GM23338 (cell line): ENCODE data around the gene ARMC9. TPM values are rescaled to one million over a fixed set of nuclear protein-coding genes. Genes with fewer than 3 reads are reported as not detected.

Experiments used
- ATAC-seq: fragments of 200-7000 bp; cut with Tn5 transposase; 3 replicates; pipeline ENCODE4 v1.9.1; 2020
- DNase-seq: peaks from one replicate; pipeline ENCODE4 v3.0.0-alpha.2; 2015; ENCODE audit warnings: low spot score
- H2AFZ ChIP-seq: fragments of 200-600 bp; sonication (generic); 2 replicates; pipeline ENCODE4 v1.8.0; 2016; ENCODE audit warnings: antibody characterized with exemption, mild to moderate bottlenecking, moderate library complexity
- H3F3A ChIP-seq: fragments of 200-600 bp; sonication (generic); replicated peaks from 2 replicates; pipeline ENCODE4 v1.8.0; 2017; ENCODE audit warnings: antibody characterized with exemption, mixed run types, low read depth
- H3K27ac ChIP-seq: fragments of 200-600 bp; sonication (generic); 2 replicates; pipeline ENCODE4 v1.6.1; 2016; ENCODE audit warnings: low read depth
- H3K27me3 ChIP-seq: fragments of 200-600 bp; sonication (generic); 2 replicates; pipeline ENCODE4 v1.8.0; 2016; ENCODE audit warnings: mild to moderate bottlenecking, mixed run types, moderate library complexity; ENCODE audit not compliant: insufficient read depth
- H3K36me3 ChIP-seq: fragments of 200-600 bp; sonication (generic); 2 replicates; pipeline ENCODE4 v1.8.0; 2016; ENCODE audit warnings: mild to moderate bottlenecking; ENCODE audit not compliant: insufficient read depth
- H3K4me1 ChIP-seq: fragments of 200-600 bp; sonication (generic); 2 replicates; pipeline ENCODE4 v1.8.0; 2016; ENCODE audit warnings: mild to moderate bottlenecking, moderate library complexity; ENCODE audit not compliant: insufficient read depth
- H3K4me2 ChIP-seq: fragments of 200-600 bp; sonication (generic); 2 replicates; pipeline ENCODE4 v1.7.1; 2017; ENCODE audit warnings: mixed run types
- H3K4me3 ChIP-seq: fragments of 200-600 bp; sonication (generic); 2 replicates; pipeline ENCODE4 v1.6.1; 2016; ENCODE audit warnings: mixed run types
- H3K79me2 ChIP-seq: fragments of 200-600 bp; sonication (generic); replicated peaks from 2 replicates; pipeline ENCODE4 v1.8.0; 2017; ENCODE audit warnings: mild to moderate bottlenecking; ENCODE audit not compliant: insufficient read depth
- H3K9me2 ChIP-seq: fragments of 200-600 bp; sonication (generic); 2 replicates; pipeline ENCODE4 v1.8.0; 2017; ENCODE audit not compliant: insufficient read depth
- H4K20me1 ChIP-seq: fragments of 200-600 bp; sonication (generic); replicated peaks from 2 replicates; pipeline ENCODE4 v1.8.0; 2017; ENCODE audit warnings: mild to moderate bottlenecking; ENCODE audit not compliant: insufficient read depth
- H3K27ac Mint-ChIP-seq: 2 replicates; pipeline ENCODE4 v1.8.0; 2020; ENCODE audit warnings: inconsistent platforms, mild to moderate bottlenecking, moderate library complexity, mixed read lengths
- H3K27me3 Mint-ChIP-seq: 3 replicates; pipeline ENCODE4 v1.8.0; 2022; ENCODE audit warnings: low read depth, mild to moderate bottlenecking, moderate library complexity, mixed read lengths, inconsistent platforms; ENCODE audit not compliant: insufficient read depth, poor library complexity
- H3K36me3 Mint-ChIP-seq: 3 replicates; pipeline ENCODE4 v1.8.0; 2021; ENCODE audit warnings: low read depth, mild to moderate bottlenecking, inconsistent platforms, moderate library complexity, mixed read lengths
- H3K4me1 Mint-ChIP-seq: 3 replicates; pipeline ENCODE4 v1.8.0; 2020; ENCODE audit warnings: mild to moderate bottlenecking, inconsistent platforms, mixed read lengths
- H3K4me3 Mint-ChIP-seq: 3 replicates; pipeline ENCODE4 v1.8.0; 2021; ENCODE audit warnings: moderate library complexity, mild to moderate bottlenecking, inconsistent platforms, mixed read lengths
- H3K9me3 Mint-ChIP-seq: 3 replicates; pipeline ENCODE4 v1.8.0; 2020; ENCODE audit warnings: moderate library complexity, mild to moderate bottlenecking, inconsistent platforms, mixed read lengths
- EZH2 ChIP-seq: fragments of 200-600 bp; sonication (generic); IDR thresholded peaks from one replicate; pipeline ENCODE4 v1.8.0; 2017; ENCODE audit warnings: antibody characterized with exemption, mild to moderate bottlenecking, low read depth; ENCODE audit not compliant: unreplicated experiment
- EZH2phosphoT487 ChIP-seq: fragments of 200-600 bp; sonication (generic); IDR thresholded peaks from one replicate; pipeline ENCODE4 v1.8.1; 2018; ENCODE audit warnings: antibody characterized with exemption; ENCODE audit not compliant: unreplicated experiment
- NANOG ChIP-seq: IDR thresholded peaks from 2 replicates; pipeline ENCODE4 v1.6.1; 2016; ENCODE audit warnings: antibody characterized with exemption, borderline replicate concordance
- STAT1 ChIP-seq: IDR thresholded peaks from one replicate; pipeline ENCODE4 v1.6.1; 2016; ENCODE audit warnings: antibody characterized with exemption; ENCODE audit not compliant: unreplicated experiment
- ZNF114 ChIP-seq: fragments of 250-450 bp; sonication (Bioruptor Pico); IDR thresholded peaks from 2 replicates; pipeline ENCODE4 v1.5.0; 2020; ENCODE audit warnings: mild to moderate bottlenecking, moderate library complexity
- ZNF331 ChIP-seq: fragments of 250-450 bp; sonication (Bioruptor Pico); IDR thresholded peaks from 2 replicates; pipeline ENCODE4 v1.5.0; 2020; ENCODE audit warnings: low read depth, mild to moderate bottlenecking, moderate library complexity
- polyA plus RNA-seq: library from polyadenylated mRNA; unstranded; fragments of >200 nt; fragmentation: Nextera tagmentation; extraction: Ambion mirVana; gene quantifications from 2 replicates; pipeline ENCODE4 v1.2.1, GENCODE V29; 2016
- total RNA-seq: library from RNA; depleted of rRNA; stranded (reverse); fragments of >200 nt; shearing (Covaris generic); gene quantifications from 2 replicates; pipeline ENCODE4 v1.2.3, GENCODE V29; 2014
- TF ChIP-seq, protein P1 (sequence below): IDR thresholded peaks from one replicate; pipeline ENCODE4 v1.6.1; 2018; ENCODE audit warnings: antibody characterized with exemption; ENCODE audit not compliant: unreplicated experiment
- TF ChIP-seq, protein P2 (sequence below): fragments of 250-450 bp; sonication (Bioruptor Pico); IDR thresholded peaks from 2 replicates; pipeline ENCODE4 v1.5.0; 2020; ENCODE audit warnings: mild to moderate bottlenecking, moderate library complexity
- TF ChIP-seq, protein P3 (sequence below), 2 experiments: fragments of 200-600 bp in 1 of 2; sonication (generic) in 1 of 2; conservative IDR thresholded peaks; 2 replicates each; pipeline versions ENCODE4 v1.5.1 to v1.6.1; 2016 to 2017; ENCODE audit warnings: antibody characterized with exemption in 2 of 2, low read depth in 2 of 2, mild to moderate bottlenecking in 2 of 2, moderate library complexity in 1 of 2

Gene ARMC9
- total and polyA plus RNA-seq, 2 experiments from 2014 or later, result 29.2 to 56.0 TPM

DNA sequence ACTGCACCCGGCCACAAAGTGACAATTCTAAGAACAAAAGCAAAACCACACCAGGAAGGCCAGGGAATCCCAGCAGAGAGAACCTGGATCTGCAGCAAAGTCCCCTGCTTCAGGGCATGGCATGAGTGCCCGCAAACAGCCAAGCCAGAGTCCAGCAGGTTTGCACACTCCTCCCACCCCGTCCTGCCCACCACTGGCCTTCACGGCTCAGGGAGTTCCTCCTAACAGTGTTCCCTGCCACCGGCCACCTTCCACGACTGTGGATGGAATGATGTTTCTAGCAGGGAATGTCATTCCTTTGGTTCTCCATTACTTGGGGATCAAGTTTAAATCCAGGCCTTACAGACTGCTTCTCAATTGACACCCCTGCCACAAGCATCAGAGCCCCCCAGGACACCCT, 155.0 kb downstream of the ARMC9 start (continued):
- TF ChIP-seq ZNF114 (CRISPR knock-in tag), result no peak
- no peak for TF ChIP-seq STAT1
- no peak for TF ChIP-seq EZH2phosphoT487
- TF ChIP-seq NANOG, result no peak
- TF ChIP-seq, protein P1, sequence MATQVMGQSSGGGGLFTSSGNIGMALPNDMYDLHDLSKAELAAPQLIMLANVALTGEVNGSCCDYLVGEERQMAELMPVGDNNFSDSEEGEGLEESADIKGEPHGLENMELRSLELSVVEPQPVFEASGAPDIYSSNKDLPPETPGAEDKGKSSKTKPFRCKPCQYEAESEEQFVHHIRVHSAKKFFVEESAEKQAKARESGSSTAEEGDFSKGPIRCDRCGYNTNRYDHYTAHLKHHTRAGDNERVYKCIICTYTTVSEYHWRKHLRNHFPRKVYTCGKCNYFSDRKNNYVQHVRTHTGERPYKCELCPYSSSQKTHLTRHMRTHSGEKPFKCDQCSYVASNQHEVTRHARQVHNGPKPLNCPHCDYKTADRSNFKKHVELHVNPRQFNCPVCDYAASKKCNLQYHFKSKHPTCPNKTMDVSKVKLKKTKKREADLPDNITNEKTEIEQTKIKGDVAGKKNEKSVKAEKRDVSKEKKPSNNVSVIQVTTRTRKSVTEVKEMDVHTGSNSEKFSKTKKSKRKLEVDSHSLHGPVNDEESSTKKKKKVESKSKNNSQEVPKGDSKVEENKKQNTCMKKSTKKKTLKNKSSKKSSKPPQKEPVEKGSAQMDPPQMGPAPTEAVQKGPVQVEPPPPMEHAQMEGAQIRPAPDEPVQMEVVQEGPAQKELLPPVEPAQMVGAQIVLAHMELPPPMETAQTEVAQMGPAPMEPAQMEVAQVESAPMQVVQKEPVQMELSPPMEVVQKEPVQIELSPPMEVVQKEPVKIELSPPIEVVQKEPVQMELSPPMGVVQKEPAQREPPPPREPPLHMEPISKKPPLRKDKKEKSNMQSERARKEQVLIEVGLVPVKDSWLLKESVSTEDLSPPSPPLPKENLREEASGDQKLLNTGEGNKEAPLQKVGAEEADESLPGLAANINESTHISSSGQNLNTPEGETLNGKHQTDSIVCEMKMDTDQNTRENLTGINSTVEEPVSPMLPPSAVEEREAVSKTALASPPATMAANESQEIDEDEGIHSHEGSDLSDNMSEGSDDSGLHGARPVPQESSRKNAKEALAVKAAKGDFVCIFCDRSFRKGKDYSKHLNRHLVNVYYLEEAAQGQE, result no peak

- Histone ChIP-seq H3K9me2 (0 out of 2 replicates have a peak, but pooled peaks cover 6% of the 10 kb centered on the region), H3K4me3 (no peak overlapping the region), H3K27ac (peak overlapping the region; percentile 12), H3F3A (no peaks in the 10 kb centered on the region), H4K20me1 (no peaks in the 10 kb centered on the region), H3K4me1 (peaks cover 19% of the 10 kb centered on the region), H2AFZ (no peak overlapping the region), H3K79me2 (no peaks in the 10 kb centered on the region), H3K27me3 (no peaks in the 10 kb centered on the region), H3K4me2 (no peak overlapping the region), H3K36me3 (no peaks in the 10 kb centered on the region; the same call in 1 of the 2 replicates)
- Mint-ChIP-seq H3K9me3 (no peaks in the 10 kb centered on the region), H3K4me3 (no peak overlapping the region), H3K27me3 (peaks cover 2% of the 10 kb centered on the region), H3K36me3 (peaks cover under 1% of the 10 kb centered on the region), H3K27ac (peak overlapping the region; percentile 86), H3K4me1 (peaks cover 32% of the 10 kb centered on the region)
- DNase-seq, result no peak
- peak; percentile 31 for ATAC-seq
- TF ChIP-seq, protein P2, sequence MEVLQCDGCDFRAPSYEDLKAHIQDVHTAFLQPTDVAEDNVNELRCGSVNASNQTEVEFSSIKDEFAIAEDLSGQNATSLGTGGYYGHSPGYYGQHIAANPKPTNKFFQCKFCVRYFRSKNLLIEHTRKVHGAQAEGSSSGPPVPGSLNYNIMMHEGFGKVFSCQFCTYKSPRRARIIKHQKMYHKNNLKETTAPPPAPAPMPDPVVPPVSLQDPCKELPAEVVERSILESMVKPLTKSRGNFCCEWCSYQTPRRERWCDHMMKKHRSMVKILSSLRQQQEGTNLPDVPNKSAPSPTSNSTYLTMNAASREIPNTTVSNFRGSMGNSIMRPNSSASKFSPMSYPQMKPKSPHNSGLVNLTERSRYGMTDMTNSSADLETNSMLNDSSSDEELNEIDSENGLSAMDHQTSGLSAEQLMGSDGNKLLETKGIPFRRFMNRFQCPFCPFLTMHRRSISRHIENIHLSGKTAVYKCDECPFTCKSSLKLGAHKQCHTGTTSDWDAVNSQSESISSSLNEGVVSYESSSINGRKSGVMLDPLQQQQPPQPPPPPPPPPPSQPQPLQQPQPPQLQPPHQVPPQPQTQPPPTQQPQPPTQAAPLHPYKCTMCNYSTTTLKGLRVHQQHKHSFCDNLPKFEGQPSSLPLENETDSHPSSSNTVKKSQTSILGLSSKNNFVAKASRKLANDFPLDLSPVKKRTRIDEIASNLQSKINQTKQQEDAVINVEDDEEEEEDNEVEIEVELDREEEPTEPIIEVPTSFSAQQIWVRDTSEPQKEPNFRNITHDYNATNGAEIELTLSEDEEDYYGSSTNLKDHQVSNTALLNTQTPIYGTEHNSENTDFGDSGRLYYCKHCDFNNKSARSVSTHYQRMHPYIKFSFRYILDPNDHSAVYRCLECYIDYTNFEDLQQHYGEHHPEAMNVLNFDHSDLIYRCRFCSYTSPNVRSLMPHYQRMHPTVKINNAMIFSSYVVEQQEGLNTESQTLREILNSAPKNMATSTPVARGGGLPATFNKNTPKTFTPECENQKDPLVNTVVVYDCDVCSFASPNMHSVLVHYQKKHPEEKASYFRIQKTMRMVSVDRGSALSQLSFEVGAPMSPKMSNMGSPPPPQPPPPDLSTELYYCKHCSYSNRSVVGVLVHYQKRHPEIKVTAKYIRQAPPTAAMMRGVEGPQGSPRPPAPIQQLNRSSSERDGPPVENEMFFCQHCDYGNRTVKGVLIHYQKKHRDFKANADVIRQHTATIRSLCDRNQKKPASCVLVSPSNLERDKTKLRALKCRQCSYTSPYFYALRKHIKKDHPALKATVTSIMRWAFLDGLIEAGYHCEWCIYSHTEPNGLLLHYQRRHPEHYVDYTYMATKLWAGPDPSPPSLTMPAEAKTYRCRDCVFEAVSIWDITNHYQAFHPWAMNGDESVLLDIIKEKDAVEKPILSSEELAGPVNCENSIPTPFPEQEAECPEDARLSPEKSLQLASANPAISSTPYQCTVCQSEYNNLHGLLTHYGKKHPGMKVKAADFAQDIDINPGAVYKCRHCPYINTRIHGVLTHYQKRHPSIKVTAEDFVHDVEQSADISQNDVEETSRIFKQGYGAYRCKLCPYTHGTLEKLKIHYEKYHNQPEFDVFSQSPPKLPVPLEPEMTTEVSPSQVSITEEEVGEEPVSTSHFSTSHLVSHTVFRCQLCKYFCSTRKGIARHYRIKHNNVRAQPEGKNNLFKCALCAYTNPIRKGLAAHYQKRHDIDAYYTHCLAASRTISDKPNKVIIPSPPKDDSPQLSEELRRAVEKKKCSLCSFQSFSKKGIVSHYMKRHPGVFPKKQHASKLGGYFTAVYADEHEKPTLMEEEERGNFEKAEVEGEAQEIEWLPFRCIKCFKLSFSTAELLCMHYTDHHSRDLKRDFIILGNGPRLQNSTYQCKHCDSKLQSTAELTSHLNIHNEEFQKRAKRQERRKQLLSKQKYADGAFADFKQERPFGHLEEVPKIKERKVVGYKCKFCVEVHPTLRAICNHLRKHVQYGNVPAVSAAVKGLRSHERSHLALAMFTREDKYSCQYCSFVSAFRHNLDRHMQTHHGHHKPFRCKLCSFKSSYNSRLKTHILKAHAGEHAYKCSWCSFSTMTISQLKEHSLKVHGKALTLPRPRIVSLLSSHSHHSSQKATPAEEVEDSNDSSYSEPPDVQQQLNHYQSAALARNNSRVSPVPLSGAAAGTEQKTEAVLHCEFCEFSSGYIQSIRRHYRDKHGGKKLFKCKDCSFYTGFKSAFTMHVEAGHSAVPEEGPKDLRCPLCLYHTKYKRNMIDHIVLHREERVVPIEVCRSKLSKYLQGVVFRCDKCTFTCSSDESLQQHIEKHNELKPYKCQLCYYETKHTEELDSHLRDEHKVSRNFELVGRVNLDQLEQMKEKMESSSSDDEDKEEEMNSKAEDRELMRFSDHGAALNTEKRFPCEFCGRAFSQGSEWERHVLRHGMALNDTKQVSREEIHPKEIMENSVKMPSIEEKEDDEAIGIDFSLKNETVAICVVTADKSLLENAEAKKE (CRISPR knock-in tag), result no peak
- no peak for TF ChIP-seq STAT1
- TF ChIP-seq, protein P3, sequence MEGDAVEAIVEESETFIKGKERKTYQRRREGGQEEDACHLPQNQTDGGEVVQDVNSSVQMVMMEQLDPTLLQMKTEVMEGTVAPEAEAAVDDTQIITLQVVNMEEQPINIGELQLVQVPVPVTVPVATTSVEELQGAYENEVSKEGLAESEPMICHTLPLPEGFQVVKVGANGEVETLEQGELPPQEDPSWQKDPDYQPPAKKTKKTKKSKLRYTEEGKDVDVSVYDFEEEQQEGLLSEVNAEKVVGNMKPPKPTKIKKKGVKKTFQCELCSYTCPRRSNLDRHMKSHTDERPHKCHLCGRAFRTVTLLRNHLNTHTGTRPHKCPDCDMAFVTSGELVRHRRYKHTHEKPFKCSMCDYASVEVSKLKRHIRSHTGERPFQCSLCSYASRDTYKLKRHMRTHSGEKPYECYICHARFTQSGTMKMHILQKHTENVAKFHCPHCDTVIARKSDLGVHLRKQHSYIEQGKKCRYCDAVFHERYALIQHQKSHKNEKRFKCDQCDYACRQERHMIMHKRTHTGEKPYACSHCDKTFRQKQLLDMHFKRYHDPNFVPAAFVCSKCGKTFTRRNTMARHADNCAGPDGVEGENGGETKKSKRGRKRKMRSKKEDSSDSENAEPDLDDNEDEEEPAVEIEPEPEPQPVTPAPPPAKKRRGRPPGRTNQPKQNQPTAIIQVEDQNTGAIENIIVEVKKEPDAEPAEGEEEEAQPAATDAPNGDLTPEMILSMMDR (conservative IDR thresholded peaks at IDR 0.05; ENCODE audit: low read depth in 2 of 2), result no peak
- TF ChIP-seq EZH2, result no peak
- TF ChIP-seq ZNF331 (CRISPR knock-in tag), result no peak
These were observed 157.4 kb downstream of the ARMC9 start for GRCh38 chr2:231355508-231356465.
